NCI-H82 (cell line): ENCODE data around the gene ARHGEF38.

Source experiments
- DNase-seq: peaks from one replicate; lab custom pipeline; 2025; lab: John Stamatoyannopoulos, UW

ARHGEF38 gene, protein sequence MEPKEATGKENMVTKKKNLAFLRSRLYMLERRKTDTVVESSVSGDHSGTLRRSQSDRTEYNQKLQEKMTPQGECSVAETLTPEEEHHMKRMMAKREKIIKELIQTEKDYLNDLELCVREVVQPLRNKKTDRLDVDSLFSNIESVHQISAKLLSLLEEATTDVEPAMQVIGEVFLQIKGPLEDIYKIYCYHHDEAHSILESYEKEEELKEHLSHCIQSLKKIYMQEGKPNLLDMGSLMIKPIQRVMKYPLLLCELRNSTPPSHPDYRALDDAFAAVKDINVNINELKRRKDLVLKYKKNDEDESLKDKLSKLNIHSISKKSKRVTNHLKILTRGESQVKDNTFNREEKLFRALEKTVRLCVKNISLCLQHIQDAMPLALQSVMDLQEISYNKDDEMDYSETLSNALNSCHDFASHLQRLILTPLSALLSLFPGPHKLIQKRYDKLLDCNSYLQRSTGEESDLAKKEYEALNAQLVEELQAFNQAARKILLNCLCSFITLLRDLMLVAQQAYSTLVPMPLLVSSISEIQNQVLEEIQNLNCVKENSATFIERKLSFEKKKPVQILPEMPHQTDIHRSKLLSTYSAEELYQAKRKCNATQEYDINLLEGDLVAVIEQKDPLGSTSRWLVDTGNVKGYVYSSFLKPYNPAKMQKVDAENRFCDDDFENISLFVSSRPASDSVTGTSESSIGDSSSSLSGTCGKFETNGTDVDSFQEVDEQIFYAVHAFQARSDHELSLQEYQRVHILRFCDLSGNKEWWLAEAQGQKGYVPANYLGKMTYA

DNA sequence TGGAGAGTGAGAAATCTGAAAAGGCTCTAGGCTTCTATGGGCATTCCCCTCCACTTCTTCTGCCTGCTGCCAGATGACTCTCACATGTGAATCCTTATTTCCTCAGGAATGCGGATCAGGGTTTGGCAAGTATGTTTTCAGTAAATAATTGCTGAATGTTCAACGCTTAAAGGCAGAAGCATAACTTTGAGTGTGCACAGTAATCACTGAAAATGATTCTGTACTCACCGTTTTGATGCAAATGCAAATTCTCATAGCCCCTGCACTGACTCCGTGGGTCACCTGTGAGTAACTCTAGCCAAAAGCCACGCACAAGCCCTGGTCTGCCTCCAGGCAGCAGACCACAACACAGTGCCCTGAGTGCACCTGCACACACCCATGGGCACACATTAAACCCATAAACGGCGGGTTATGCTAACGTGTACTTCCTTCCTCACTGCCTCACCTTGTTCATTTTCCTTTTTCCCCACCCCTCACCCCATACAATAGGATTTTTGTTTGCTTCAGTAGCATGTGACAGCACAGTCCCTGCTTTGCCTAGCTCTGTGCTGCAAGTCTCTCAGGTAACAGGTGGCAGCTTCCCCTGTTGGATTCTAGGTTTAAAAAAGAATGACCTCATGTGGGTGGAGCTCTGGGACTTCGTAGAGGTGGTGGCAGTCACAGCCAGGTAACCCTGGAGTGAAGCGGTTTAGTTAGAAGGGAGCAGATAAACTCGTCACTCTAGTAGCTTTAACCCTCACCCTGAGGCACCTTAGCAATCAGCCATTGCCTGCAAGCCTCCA, at the start of gene ARHGEF38:
ARHGEF38 (plus strand) TSS at position 656 of the 782 bp plus-strand sequence. CDS start 146 bp downstream, outside the sequence.
- DNase-seq = no peak

DNA sequence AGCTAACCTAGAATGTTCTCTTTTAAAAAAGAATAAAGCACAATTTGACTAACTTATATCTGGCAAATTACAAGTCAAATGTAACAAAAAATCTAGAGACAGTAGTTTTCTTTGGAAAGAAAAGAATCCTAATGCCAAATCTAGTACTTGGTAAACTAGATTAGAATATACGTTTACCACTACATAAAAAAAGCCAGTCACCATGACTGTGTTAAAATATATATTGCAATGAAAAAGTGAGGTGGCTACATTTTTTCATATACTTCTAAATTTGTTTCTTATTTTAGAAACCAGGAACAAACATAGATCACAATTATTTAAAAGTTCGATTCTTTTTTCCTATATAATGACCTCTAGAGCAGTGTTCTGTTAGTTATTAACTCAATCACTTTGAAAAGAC, 48.9 kb upstream of the ARHGEF38 start:
- no peak for DNase-seq

DNA sequence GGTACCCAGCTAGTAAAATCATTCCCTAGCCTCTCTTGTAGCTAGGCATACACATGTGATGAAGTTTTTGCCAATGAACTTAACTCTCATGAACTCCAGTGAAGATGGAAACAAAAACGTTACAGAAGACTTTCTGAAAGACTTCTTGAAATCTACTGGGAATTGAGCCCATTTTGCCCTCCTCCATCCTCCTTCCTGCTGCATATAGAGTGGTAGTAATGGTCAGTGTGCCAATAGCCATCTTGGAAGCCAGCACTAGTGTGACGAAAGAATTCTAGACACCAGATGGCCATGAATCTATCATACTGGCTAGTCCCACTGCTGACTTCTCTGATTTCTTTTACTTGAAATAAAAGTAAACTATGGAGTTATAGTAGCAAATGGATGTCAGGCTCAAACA, 47.7 kb upstream of the ARHGEF38 start:
- DNase-seq = no peak

DNA sequence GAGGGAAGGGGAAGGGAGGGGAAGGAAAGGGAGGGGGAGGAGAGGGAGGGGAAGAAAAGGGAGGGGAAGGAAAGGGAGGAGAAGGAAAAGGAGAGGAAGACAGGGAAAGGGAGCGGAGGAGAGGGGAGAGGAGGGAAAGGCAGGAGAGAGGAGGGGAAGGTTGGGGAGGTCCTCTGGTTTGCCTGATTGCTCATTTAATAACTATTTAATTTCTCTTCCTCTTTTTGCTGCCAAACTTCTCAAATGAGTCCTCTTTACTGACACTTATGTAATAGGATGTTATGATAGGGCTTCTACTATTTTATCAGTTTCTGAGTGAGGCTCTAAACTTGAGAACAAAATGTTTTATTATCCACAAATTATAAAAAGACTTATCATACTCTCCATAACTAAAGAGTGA, 43.1 kb upstream of the ARHGEF38 start:
- DNase-seq = peak; percentile 2

DNA sequence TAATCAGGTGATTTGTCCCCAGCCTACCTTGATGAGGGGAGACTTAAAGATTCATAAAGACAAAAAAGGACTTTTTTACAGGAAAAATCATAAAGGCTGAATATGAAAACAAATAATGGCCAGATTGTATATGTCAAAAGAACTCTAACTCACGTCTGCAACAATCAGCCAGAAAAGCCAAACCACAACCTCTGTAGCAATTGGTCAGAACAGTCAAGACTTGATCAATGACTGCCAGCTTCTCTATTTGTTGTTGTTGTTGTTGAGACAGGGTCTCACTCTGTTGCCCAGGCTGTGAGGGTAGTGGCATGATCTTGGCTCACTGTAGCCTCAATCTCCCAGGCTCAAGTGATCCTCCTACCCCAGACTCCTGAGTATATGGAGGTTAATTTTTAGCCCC, 42.7 kb upstream of the ARHGEF38 start:
- DNase-seq = no peak

DNA sequence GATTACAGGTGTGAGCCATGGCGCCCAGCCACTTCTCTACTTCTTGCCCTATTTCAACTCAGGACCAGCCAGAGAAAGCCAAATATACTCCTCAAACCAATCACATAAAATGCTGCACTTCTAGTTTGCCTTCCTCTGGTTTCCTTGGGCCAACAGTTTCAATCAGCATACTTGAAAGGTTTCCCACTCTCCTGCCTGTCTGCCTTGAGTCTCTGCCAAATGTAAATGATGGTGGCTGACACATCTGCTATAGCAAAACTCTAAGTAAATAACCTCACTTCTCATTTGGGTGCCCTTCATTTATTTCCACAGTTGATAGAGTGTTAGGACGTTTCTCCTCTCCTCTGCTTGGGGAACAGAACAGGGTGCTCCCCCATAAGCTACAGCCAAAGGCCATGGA, 42.2 kb upstream of the ARHGEF38 start:
- no peak for DNase-seq

DNA sequence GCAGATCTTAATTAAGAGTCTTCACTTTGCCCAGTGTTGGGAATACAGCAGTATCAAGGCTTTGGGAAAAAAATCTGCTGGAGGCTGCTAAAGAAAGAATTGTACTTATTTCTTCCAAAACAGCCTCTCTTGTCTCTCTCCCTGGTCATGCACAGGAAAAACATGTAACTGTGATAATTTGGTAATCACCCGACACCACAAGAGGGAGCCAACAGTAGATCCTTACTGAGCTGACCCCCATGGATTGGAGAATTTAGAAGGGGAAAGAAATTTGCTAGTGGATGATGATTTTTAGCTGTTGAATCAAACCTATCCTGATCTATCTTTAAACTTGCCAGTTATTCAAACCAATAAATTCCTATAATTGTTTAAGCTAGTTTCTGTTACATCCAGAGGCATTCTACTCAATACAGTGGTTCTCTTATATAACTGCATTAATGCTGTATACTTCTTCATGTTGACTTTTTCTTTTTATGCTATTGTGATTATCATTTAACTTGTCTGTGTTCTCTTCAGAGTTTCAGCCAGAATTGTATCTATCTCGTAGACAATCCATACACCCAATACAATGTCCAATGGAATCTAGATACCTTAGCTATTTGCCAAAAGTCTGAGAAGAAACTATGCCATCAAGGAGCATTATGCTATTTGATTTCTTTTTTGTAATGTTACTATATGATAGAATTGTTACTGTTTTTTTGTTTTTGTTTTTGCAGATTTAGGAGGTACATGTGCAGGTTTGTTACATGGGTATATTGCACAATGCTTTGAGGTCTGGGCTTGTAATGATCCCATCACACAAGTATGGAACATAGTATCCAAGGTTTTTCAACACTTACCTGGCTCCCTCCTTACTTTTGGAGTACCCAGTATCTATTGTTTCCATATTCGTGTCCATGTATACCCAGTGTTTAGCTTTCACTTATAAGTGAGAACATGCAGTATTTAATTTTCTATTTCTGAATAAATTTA, 31.3 kb upstream of the ARHGEF38 start:
- DNase-seq = peak; percentile 70

DNA sequence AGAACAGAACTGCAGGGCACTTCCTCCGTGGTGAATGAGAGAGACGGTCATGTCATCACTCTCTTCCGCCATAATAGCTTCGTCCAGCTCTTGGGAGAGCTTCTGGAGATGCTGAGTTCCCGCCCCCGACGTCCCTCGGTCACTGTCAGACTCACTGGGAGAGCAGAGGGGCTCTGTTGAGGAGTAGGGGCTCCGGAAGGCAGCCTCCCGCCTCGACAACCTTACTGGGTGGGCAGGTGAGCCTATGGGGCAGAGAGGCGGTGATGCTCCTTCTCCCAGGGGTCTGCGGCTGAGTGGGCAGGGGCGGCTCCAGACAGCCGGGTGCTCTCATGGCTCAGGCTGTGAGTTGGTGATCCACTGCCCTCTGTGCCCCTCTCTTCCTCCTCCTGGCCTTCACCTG, 25.8 kb upstream of the ARHGEF38 start:
- no peak for DNase-seq

DNA sequence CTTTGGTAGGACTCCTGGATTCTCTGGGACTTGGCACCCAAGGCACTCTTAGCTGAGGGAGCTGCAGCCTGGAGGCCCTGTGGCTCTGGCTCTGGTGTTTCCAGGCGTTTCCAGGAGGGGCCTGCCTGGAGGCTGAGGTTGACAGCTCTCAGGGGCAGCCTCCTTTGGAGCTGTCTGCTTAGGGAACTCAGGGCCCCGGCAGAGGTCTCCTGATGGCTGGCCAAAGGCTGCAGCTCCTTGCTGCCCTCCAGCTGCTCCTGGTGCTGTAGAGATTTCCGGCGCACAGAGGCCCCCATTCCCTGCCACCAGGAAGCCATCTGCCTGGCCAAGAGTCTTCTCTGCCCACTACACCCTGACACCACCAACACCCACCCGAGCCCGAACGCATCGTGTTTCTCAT, 25.3 kb upstream of the ARHGEF38 start:
- DNase-seq = no peak

DNA sequence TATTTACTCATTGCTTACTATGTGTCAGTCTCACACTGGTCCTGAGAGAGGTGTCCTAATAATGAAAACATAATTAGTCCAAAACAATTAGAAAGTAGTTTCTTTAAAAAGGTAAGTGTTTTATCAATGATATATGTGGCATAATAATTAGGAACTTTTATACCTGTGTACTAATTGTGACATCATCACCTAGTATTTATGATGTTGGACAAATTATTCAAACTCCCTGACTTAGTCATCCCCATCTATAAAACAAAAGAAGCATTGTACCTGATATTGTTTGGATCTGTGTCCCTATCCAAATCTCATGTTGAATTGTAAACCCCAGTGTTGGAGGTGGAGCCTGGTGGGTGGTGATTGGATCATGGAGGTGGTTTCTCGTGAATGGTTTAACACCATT, 15.8 kb upstream of the ARHGEF38 start:
- DNase-seq = no peak

DNA sequence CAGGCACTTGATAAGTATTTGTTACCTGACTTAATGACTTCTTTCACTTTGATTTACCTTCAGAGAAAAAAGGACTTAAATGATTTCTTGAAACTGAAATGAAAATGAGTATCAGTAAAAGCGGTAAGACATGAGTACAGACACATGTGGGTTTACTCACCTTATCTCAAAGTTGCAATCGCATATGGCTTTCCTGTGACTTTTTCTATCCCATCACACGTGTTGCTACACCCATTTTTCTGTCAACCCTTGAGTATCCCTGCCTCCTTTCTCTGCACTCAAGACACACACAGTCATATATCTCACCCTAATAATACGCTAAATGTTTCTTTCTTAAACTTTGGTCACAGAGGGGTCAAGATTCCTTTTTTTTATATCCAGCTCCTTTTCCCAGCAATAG, 11.0 kb upstream of the ARHGEF38 start:
- DNase-seq = no peak

DNA sequence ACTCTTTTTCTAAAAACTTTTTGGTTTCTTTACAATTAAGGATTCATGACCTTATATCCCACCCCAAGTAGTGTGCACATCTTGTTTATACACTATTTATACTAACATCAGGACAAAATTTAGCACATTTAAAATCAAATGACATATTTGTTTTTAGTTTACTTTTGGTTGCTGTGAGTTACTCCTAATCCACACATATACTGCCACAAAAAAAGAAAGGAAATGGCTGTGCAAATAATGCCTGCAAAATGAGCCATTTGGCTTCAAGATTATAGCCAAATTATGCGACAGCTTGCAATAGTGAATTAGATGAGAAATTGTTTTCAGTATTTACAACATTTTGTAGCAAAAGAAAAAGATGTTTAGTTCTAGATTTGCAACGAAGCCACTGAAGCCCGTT, 10.4 kb upstream of the ARHGEF38 start:
- no peak for DNase-seq

DNA sequence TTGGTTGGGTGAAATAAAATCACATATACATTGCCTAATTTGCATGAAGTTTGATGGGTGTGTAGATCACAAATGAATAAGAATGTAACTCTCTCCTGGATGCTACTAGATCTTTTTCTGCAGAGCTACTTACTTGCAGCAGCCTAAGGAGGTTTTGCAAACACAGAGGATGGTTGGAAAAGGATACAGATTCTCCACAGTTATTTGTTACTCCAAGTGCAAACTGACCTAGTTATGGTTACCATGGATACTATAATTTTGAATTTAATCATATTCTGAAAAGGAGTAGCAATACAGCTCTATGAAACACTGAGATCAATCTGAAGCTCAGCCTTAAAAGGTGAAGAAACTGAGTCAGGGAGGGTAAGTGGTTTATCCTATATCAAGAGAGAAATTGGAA, 9.1 kb upstream of the ARHGEF38 start:
- DNase-seq = no peak

DNA sequence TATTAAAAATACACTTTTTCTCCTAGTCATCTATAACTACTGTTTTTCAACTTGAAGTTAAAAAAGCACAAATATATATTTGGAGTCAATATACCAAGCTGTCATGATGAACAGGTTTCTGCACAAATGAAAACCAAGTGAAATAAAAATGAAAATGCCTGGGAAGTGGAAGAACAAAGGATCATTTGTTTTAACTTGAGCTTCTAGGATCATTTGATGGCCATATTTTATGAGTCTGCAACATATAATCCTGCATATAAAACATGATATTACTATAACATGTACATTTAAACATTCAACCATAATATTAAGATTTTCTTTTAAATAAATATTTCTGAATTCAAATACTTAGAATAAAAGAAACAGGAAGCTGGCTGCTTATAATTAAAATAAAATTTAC, 8.5 kb upstream of the ARHGEF38 start:
- no peak for DNase-seq

DNA sequence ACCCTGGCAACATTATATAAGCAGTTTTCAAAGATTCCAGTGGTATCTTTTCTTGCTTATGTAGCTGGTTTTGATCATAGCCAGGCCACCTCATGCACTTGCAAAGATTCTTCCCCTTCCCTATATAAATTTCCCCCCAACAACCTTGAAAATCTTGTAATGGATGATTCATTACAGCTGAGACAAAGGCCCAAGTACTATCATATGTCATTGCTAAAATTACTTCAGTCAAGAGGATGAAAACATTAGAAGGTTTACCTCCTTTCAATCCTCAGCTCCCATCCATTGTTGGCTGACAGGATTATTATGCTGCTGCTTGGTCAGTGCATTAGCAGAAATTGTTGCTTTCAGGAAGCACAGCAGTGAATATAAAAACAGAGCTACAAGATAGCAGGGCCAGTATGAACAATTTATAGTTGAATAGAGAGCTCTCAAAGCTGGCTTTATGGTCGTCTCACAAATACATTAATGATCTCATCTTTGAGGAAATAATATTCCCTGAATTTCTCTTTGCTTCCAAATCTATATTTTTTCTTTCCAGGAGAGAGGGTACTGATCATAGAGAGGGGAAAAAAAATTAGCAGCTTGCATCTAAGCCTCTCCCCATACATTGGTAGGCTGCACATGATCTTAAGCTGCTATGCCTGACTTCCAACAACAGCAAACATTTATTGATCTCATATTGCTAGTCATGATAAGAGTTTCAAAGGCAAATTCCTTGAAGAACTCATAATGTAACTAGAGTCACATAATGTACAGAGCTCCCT, 7.7 kb upstream of the ARHGEF38 start:
- peak; percentile 48 for DNase-seq

DNA sequence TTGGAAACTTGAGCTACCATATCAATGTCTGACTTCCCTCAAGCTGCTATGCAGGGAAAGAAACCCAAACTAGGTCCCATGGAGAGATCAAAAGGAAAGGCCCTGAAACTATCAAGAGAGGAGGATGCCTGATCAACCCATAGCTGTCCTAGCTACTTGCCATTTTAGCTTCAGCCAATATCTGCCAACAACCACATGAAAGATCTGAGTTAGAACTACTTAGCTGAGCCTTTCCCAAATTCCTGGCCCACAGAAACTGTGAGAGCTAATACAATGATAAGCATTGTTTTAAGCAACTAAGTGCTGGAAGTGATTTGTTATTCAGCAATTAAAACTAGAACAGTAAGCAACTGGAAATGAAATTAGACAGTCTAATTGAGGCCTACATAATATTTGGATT, 6.3 kb upstream of the ARHGEF38 start:
- DNase-seq = peak; percentile 14

DNA sequence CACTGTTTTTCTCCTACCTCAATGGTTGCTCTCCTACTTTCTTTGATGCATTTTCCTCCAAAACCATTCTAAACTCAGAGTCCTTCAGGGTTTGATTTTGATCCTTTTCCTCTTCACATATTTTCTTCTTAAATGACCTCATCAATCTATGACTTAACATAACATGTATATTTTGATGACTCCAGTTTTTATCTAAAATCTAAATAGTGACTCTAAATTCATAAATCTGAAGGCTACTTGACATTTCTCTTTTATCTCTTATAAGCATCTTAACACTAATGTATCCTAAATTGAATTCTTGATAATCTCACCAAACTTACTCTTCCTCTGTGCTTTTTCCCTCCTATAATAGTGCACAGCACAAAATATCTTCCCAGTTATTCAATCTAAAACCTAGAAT, 4.7 kb upstream of the ARHGEF38 start:
- no peak for DNase-seq

DNA sequence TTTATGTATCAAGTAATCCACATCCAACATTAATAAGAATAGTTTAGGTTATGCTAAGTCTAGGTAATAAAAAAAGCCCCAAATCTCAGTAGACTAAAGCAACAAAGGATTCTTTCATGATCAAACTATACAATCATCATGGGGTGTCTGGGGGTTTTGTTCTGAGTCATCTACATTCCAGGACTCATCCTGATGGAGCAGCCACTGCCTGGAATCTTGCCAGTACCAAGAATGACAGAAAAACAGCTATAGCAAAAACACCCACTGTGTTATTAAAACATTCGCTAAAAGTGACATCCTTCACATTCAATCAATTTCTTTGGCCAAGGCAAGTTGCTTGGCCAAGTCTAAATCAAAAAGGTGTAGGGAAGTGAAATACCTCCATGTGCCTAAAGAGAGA, 3.9 kb upstream of the ARHGEF38 start:
- DNase-seq = no peak

DNA sequence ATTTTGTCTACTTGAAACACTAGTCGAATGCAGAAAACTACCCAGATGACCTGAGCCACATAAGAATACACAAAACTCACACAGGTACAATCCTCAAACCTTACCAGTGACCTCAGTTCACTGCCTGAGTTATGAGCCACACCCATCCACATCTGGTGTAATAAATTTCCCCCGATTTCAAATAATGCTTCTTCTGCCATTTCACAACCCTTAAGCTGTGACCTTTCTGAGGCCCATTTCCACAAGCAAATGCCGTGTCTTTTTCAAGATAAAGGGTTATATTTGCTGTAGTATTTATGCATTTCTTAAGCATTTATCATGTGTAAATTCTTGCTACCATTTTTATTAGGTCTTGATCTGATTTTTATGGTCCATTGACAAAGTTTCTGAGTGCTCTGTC, 1.8 kb upstream of the ARHGEF38 start:
- DNase-seq = no peak

DNA sequence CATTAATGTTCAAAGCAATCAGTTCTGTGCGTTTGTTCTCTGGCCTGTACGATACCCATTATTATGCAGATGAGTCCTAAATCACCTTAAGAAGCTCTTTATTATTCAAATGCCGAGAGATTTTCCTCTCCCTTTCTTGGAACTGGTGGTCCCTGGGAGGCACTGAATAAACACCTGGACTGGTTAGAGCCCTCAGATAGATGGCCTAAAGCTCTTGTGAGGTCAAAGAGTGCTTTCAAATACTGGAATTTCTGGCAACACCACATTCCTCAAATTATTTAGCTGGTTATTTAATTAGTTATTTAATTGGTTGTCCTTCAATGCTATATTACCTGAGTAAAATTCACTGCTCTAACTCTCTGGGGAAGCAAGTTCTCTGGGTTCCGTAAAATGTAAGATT, 3.0 kb downstream of the ARHGEF38 start:
- DNase-seq = no peak

DNA sequence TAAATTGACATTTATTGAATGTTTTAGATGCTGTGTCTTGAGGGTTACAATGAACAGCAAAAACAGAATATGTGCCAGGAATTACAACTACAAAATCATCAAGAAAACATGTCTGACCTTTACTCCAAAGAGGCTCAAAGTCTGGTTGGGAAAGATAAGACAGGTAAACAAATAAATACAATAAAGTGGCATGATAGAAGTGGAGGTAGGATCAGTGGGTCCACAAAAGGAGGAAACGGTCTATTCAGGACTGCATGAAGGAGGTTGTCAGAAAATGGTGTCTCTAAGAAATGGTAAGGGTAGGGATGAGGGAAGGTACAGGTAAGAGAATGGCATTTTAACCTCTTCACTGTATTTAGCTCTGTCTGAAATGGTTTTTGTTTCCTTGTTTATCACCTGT, 3.8 kb downstream of the ARHGEF38 start:
- no peak for DNase-seq
